Esophagus (tissue), 2 donors: Measurements from ENCODE around the gene CLPSL1. TPM values are rescaled to one million over a fixed set of nuclear protein-coding genes. Genes with fewer than 3 reads are reported as not detected.
"Not testable (repeated sequence)": the region's sequence is repeated elsewhere in the genome, so short reads cannot be mapped to it uniquely, and the experiment has no call there.

Source experiments
- H3K27ac ChIP-seq, 2 donors: one replicate each; pipeline ENCODE4 v1.5.1; 2013; ENCODE audit warnings: low read depth in 2 of 2, mild to moderate bottlenecking in 2 of 2, inconsistent platforms in 1 of 2, low read length in 1 of 2, moderate library complexity in 1 of 2
- H3K27me3 ChIP-seq, 2 donors: one replicate each; pipeline ENCODE4 v1.6.1; 2013; ENCODE audit warnings: low read length in 2 of 2, control low read depth in 1 of 2, mild to moderate bottlenecking in 1 of 2; ENCODE audit not compliant: insufficient read depth in 2 of 2, control insufficient read depth in 1 of 2
- H3K36me3 ChIP-seq, 2 donors: one replicate each; pipeline ENCODE4 v1.6.1; 2013; ENCODE audit warnings: low read length in 1 of 2; ENCODE audit not compliant: control insufficient read depth in 2 of 2, insufficient read depth in 2 of 2
- H3K4me1 ChIP-seq, 2 donors: one replicate each; pipeline ENCODE4 v1.6.1; 2013; ENCODE audit warnings: low read length in 1 of 2; ENCODE audit not compliant: control insufficient read depth in 2 of 2, insufficient read depth in 2 of 2
- H3K4me3 ChIP-seq, 2 donors: one replicate each; pipeline ENCODE4 v1.5.1; 2013; ENCODE audit warnings: low read length in 2 of 2, mild to moderate bottlenecking in 2 of 2, low read depth in 1 of 2, moderate library complexity in 1 of 2
- H3K9me3 ChIP-seq, 2 donors: one replicate each; pipeline ENCODE4 v1.6.1; 2013; ENCODE audit warnings: mild to moderate bottlenecking in 2 of 2, low read depth in 1 of 2, low read length in 1 of 2, moderate library complexity in 1 of 2; ENCODE audit not compliant: control insufficient read depth in 2 of 2, insufficient read depth in 1 of 2
- WGBS, 2 donors: extraction: QIAGEN DNeasy Blood & Tissue Kit; methylation state at CpG; one replicate each; pipeline ENCODE4 v1.1.7; 2013; 5-methylcytosine and 5-hydroxymethylcytosine counted together
- polyA plus RNA-seq, 2 donors: library from polyadenylated mRNA; stranded (reverse); fragments of 200-250 nt; gene quantifications; one replicate each; pipeline ENCODE4 v1.2.3, GENCODE V29; 2013
- donor health status: healthy with polysubstance abuse.
- donor health status: Bipolar disorder and iron deficiency.

CLPSL1 gene
- polyA plus RNA-seq = not detected

- 82 to 85% methylated on average over 7 of the region's 7 CpGs for WGBS, 2 donors
- no peak within 1 kb of the TSS for H3K27ac ChIP-seq
These were observed at the start of gene CLPSL1 for GRCh38 chr6:35780719-35781118. Gene CLPSL1 (plus strand): TSS chr6:35781019. CDS start chr6:35781111, 92 bp downstream.

GRCh38 chr6:35731414-35731735 is 49.4 kb upstream of the CLPSL1 start:
- WGBS, 2 donors = 1 to 2% methylated on average over 23 of the region's 23 CpGs
- Histone ChIP-seq H3K4me1 (peaks cover 3 to 46% of the 10 kb centered on the region in 2 donors), H3K4me3 (peak overlapping the region; percentile 53 to 62), H3K9me3 (no peaks in the 10 kb centered on the region), H3K36me3 (no peaks in the 10 kb centered on the region), H3K27ac (peak overlapping the region; percentile 98 to 100), H3K27me3 (no peaks in the 10 kb centered on the region)

More at GRCh38 chr6:35780719-35781118, at the start of gene CLPSL1:
- H3K4me3 ChIP-seq = no peak within 1 kb of the TSS
- H3K4me1 ChIP-seq = peaks cover 0 to 5% of the 10 kb centered on the region in 2 donors
- no peaks in the 10 kb centered on the region for H3K9me3 ChIP-seq
- H3K27me3 ChIP-seq = peaks cover 0 to 5% of the 10 kb centered on the region in 2 donors
- H3K36me3 ChIP-seq = no peaks in the 10 kb centered on the region

GRCh38 chr6:35731736-35732532 is 48.9 kb upstream of the CLPSL1 start:
- WGBS, 2 donors = 0 to 1% methylated on average over 34 to 61 of the region's 61 CpGs
- peak overlapping the region; percentile 98 to 100 for H3K27ac ChIP-seq
- no peaks in the 10 kb centered on the region for H3K27me3 ChIP-seq
- H3K4me1 ChIP-seq = peaks cover 3 to 44% of the 10 kb centered on the region in 2 donors
- H3K9me3 ChIP-seq = no peaks in the 10 kb centered on the region
- H3K4me3 ChIP-seq = peak overlapping the region; percentile 53 to 62
- no peaks in the 10 kb centered on the region for H3K36me3 ChIP-seq

GRCh38 chr6:35733633-35734032 is 47.2 kb upstream of the CLPSL1 start:
- peak overlapping the region; percentile 85 to 98 for H3K27ac ChIP-seq

GRCh38 chr6:35734319-35734718 is 46.5 kb upstream of the CLPSL1 start:
- not testable (repeated sequence) for H3K36me3 ChIP-seq, H3K9me3 ChIP-seq, H3K27me3 ChIP-seq, H3K4me3 ChIP-seq
- peaks cover 0 to 27% of the 10 kb centered on the region in 2 donors for H3K4me1 ChIP-seq
- 84 to 90% methylated on average over 12 of the region's 12 CpGs for WGBS, 2 donors
- H3K27ac ChIP-seq = peak overlapping the region; percentile 85 to 98

More at GRCh38 chr6:35733633-35734032, 47.2 kb upstream of the CLPSL1 start:
- Histone ChIP-seq H3K9me3 (no peaks in the 10 kb centered on the region), H3K4me1 (peaks cover 3 to 34% of the 10 kb centered on the region in 2 donors), H3K27me3 (no peaks in the 10 kb centered on the region), H3K36me3 (no peaks in the 10 kb centered on the region), H3K4me3 (no peak overlapping the region)
- 51 to 57% methylated on average over 8 of the region's 8 CpGs for WGBS, 2 donors

GRCh38 chr6:35735452-35735851 is 45.4 kb upstream of the CLPSL1 start:
- H3K36me3 ChIP-seq = no peaks in the 10 kb centered on the region
- H3K27ac ChIP-seq = peak overlapping the region in 1 of 2 donors; percentile 22
- no peaks in the 10 kb centered on the region for H3K9me3 ChIP-seq
- peaks cover 0 to 24% of the 10 kb centered on the region in 2 donors for H3K4me1 ChIP-seq
- no peak overlapping the region for H3K4me3 ChIP-seq
- no peaks in the 10 kb centered on the region for H3K27me3 ChIP-seq
- WGBS, 2 donors = 71 to 72% methylated on average over 3 of the region's 3 CpGs

GRCh38 chr6:35736253-35736894 is 44.4 kb upstream of the CLPSL1 start:
- no peak overlapping the region for H3K27ac ChIP-seq

GRCh38 chr6:35736982-35737412 is 43.8 kb upstream of the CLPSL1 start, which contains the start of gene ARMC12:
Gene ARMC12 (plus strand): TSS chr6:35737032. CDS start chr6:35737109, 77 bp downstream.
- Histone ChIP-seq H3K4me1 (peaks cover 0 to 24% of the 10 kb centered on the region in 2 donors), H3K9me3 (no peaks in the 10 kb centered on the region), H3K27me3 (no peaks in the 10 kb centered on the region), H3K36me3 (no peaks in the 10 kb centered on the region), H3K27ac (no peak within 1 kb of the TSS), H3K4me3 (no peak within 1 kb of the TSS)
- 89 to 91% methylated on average over 10 of the region's 10 CpGs for WGBS, 2 donors

More at GRCh38 chr6:35736253-35736894, 44.4 kb upstream of the CLPSL1 start:
- WGBS, 2 donors = 60 to 61% methylated on average over 8 of the region's 8 CpGs
- H3K9me3 ChIP-seq = no peaks in the 10 kb centered on the region
- no peak overlapping the region for H3K4me3 ChIP-seq
- H3K4me1 ChIP-seq = peaks cover 0 to 24% of the 10 kb centered on the region in 2 donors
- H3K27me3 ChIP-seq = no peaks in the 10 kb centered on the region
- no peaks in the 10 kb centered on the region for H3K36me3 ChIP-seq

GRCh38 chr6:35737413-35738211 is 43.2 kb upstream of the CLPSL1 start:
- no peak overlapping the region for H3K4me3 ChIP-seq
- 56 to 61% methylated on average over 16 of the region's 16 CpGs for WGBS, 2 donors
- no peak overlapping the region for H3K27ac ChIP-seq
- no peaks in the 10 kb centered on the region for H3K27me3 ChIP-seq
- no peaks in the 10 kb centered on the region for H3K36me3 ChIP-seq
- peaks cover 0 to 19% of the 10 kb centered on the region in 2 donors for H3K4me1 ChIP-seq
- H3K9me3 ChIP-seq = no peaks in the 10 kb centered on the region
